Measurements from ENCODE around the gene ST3GAL4. TPM values are rescaled to one million over a fixed set of nuclear protein-coding genes. Genes with fewer than 3 reads are reported as not detected.

ST3GAL4 gene
- total and polyA plus RNA-seq, 2 of the 8 experiments (the other 6 are each of a cell fraction or from before 2014, with no cell fraction given): 15.6 to 20.0 TPM

GRCh38 chr11:126312961-126313360 lies 42.5 kb upstream of the ST3GAL4 start (continued):
- no peak for TF ChIP-seq PHF8 (conservative IDR thresholded peaks at IDR 0.05; ENCODE audit: low read depth, low read length)
- TF ChIP-seq NANOG (IDR thresholded peaks at IDR 0.05; ENCODE audit: insufficient read depth, low read depth, low read length, poor library complexity, severe bottlenecking): no peak
- TF ChIP-seq TAF7 (optimal IDR thresholded peaks at IDR 0.05; ENCODE audit: borderline replicate concordance, low read depth, low read length): no peak
- no peak for TF ChIP-seq KDM5A (IDR thresholded peaks at IDR 0.05; ENCODE audit: low read length)
- TF ChIP-seq RFX5 (IDR thresholded peaks at IDR 0.05; ENCODE audit: borderline replicate concordance, low read depth, low read length): no peak
- no peak for TF ChIP-seq CREB1 (IDR thresholded peaks at IDR 0.05)
- no peak for TF ChIP-seq JUND (IDR thresholded peaks at IDR 0.05; ENCODE audit: low read length)
